Endodermal cell (in vitro differentiated cells): ENCODE data around the gene MMP21. TPM values are rescaled to one million over a fixed set of nuclear protein-coding genes. Genes with fewer than 3 reads are reported as not detected.

Experiments
- DNase-seq: peaks from one replicate; pipeline ENCODE4 v3.0.0-alpha.2; 2017
- H3K27ac ChIP-seq: 2 replicates; pipeline ENCODE4 v1.5.1; 2013; ENCODE audit warnings: mild to moderate bottlenecking, low read depth, low read length, moderate library complexity
- H3K27me3 ChIP-seq: 2 replicates; pipeline ENCODE4 v1.6.1; 2013; ENCODE audit warnings: mild to moderate bottlenecking, low read length, moderate library complexity; ENCODE audit not compliant: insufficient read depth, control insufficient read depth, poor library complexity, severe bottlenecking
- H3K36me3 ChIP-seq: 2 replicates; pipeline ENCODE4 v1.7.0; 2013; ENCODE audit warnings: mild to moderate bottlenecking, low read length, moderate library complexity; ENCODE audit not compliant: control insufficient read depth, insufficient read depth
- H3K4me1 ChIP-seq: one replicate; pipeline ENCODE4 v1.7.0; 2013; ENCODE audit warnings: low read length; ENCODE audit not compliant: control insufficient read depth, insufficient read depth
- H3K4me3 ChIP-seq: 2 replicates; pipeline ENCODE4 v1.5.1; 2013; ENCODE audit warnings: mild to moderate bottlenecking, low read length, moderate library complexity
- H3K9ac ChIP-seq: 2 replicates; pipeline ENCODE4 v1.6.1; 2013; ENCODE audit warnings: mild to moderate bottlenecking, low read length, moderate library complexity; ENCODE audit not compliant: poor library complexity, severe bottlenecking; ENCODE audit errors: extremely low read depth
- H3K9me3 ChIP-seq: 2 replicates; pipeline ENCODE4 v1.6.1; 2013; ENCODE audit warnings: mild to moderate bottlenecking, low read length, moderate library complexity; ENCODE audit not compliant: control insufficient read depth
- H3K27ac Mint-ChIP-seq: 2 replicates; pipeline ENCODE4 v1.8.0; 2020; ENCODE audit warnings: mixed read lengths
- H3K27me3 Mint-ChIP-seq: 2 replicates; pipeline ENCODE4 v1.8.0; 2021; ENCODE audit warnings: mild to moderate bottlenecking, mixed read lengths; ENCODE audit not compliant: insufficient read depth
- H3K36me3 Mint-ChIP-seq: 2 replicates; pipeline ENCODE4 v1.8.0; 2020; ENCODE audit warnings: low read depth, mixed read lengths
- H3K4me1 Mint-ChIP-seq: 2 replicates; pipeline ENCODE4 v1.8.0; 2020; ENCODE audit warnings: mixed read lengths
- H3K4me3 Mint-ChIP-seq: 2 replicates; pipeline ENCODE4 v1.8.0; 2020; ENCODE audit warnings: mild to moderate bottlenecking, moderate library complexity, mixed read lengths
- H3K9me3 Mint-ChIP-seq: 2 replicates; pipeline ENCODE4 v1.8.0; 2020; ENCODE audit warnings: mild to moderate bottlenecking, mixed read lengths
- WGBS, 2 experiments: methylation state at CpG; one replicate each; pipeline versions ENCODE4 v1.1.5 to v1.1.7; 2013; ENCODE audit warnings: missing lambda C conversion rate in 2 of 2, mixed read lengths in 1 of 2; ENCODE audit not compliant: insufficient coverage in 1 of 2, insufficient read length in 1 of 2; 5-methylcytosine and 5-hydroxymethylcytosine counted together
- total RNA-seq, 2 donors: library from RNA; stranded (reverse); fragmentation: NEBNext Ultra II Directional in 1 of 2; extraction: Animal tissue kit (Norgen Biotek cat#: 25700) in 1 of 2; gene quantifications; 2 replicates in 1 of 2; 3 replicates in 1 of 2; pipeline ENCODE4 v1.2.1, GENCODE V29; 2021
- TF ChIP-seq, protein P1 (sequence below): fragments of 200-600 bp; sonication (generic); conservative IDR thresholded peaks from 2 replicates; pipeline ENCODE4 v1.5.0; 2021; ENCODE audit warnings: antibody characterized with exemption, mild to moderate bottlenecking

MMP21 gene
- total RNA-seq, 2 donors from 2014 or later = not detected

DNA sequence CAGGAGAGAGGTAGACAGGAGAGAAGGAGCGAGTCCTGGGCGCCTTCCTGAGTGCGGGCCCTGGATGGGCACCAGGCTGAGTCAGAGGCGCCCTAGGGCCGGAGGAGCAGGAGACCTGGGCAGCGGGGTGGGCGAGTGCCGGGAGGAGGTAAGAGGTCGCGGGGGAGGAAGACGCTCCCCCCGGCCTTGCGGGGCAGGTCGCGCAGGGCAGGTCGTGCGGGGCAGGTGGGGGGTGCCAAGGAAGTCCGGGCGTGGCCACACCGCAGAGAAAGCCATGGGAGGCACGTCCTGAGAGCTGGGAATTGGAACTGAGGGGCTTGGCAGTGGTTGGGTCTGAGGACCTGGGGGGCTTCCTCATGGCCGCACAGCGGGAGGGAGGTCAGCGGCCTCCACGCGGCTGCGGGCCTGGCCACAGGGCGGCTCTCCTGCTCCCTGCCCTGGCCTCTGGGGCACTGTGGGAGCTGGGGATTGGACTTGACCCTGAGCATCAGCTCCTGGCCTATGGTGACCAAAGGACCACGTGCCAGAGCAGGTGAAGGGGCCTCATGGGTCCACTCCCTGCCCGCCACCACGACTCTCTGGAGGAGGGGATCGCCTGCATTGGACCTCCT, 935 bp downstream of the MMP21 start:
- no peak overlapping the region for H3K27ac ChIP-seq
- H3K27ac Mint-ChIP-seq = no peak overlapping the region
- TF ChIP-seq, protein P1, sequence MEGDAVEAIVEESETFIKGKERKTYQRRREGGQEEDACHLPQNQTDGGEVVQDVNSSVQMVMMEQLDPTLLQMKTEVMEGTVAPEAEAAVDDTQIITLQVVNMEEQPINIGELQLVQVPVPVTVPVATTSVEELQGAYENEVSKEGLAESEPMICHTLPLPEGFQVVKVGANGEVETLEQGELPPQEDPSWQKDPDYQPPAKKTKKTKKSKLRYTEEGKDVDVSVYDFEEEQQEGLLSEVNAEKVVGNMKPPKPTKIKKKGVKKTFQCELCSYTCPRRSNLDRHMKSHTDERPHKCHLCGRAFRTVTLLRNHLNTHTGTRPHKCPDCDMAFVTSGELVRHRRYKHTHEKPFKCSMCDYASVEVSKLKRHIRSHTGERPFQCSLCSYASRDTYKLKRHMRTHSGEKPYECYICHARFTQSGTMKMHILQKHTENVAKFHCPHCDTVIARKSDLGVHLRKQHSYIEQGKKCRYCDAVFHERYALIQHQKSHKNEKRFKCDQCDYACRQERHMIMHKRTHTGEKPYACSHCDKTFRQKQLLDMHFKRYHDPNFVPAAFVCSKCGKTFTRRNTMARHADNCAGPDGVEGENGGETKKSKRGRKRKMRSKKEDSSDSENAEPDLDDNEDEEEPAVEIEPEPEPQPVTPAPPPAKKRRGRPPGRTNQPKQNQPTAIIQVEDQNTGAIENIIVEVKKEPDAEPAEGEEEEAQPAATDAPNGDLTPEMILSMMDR = no peak
- H3K4me1 ChIP-seq = no peaks in the 10 kb centered on the region
- no peak for DNase-seq
- peaks cover under 1% of the 10 kb centered on the region for H3K9me3 ChIP-seq
- H3K36me3 Mint-ChIP-seq = no peaks in the 10 kb centered on the region
- no peaks in the 10 kb centered on the region for H3K4me1 Mint-ChIP-seq
- H3K4me3 Mint-ChIP-seq = no peak overlapping the region
- H3K36me3 ChIP-seq = no peaks in the 10 kb centered on the region
- peaks cover 6% of the 10 kb centered on the region for H3K9me3 Mint-ChIP-seq
- H3K9ac ChIP-seq = no peak overlapping the region
- no peak overlapping the region for H3K4me3 ChIP-seq
- H3K27me3 ChIP-seq = no peaks in the 10 kb centered on the region
- H3K27me3 Mint-ChIP-seq = peaks cover 3% of the 10 kb centered on the region
- WGBS, 2 experiments = 95 to 96% methylated on average over 24 to 32 of the region's 32 CpGs

DNA sequence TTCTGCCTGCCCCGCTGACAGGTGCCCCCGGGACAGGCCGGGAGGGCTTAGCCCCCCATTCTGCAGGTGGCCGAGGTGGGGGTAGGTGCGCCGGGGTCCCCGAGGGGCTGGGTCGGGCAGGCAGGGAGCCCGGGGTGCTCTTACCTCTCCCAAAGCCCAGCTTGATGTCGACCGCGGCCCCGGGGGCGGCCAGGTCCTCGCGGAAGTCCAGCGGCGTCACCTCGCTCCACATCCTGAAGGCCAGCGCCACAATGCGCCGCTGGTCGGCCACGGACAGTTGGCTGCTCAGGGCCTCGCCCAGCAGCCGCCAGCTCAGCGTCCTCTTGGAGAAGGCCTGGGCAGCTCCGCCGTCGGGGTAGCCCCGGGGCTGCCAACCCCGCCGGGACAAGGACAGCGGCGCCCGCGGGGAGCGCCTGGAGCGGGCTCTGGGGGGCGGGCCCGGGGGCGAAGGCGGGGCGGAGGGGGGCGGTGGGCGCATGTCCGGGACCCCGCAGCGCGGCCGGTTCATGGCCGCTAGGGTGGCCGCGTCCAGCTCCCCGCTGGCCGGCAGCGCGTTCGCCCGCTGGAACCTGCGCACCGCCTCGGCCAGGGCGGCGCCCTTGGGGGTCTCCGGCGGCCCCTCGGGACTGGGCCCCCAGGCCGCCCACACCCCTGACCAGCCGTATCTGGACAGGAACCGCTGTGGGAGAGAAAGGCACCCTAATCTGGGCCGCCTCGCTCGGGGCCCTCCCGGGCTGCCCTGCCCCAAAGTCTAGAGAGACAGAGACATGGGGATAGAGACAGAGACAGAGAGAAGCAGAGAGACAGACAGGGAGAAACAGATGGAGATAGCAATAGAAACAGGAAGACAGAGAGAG, 1.7 kb downstream of the MMP21 start:
- H3K27me3 Mint-ChIP-seq = no peaks in the 10 kb centered on the region
- H3K4me3 Mint-ChIP-seq = no peak overlapping the region
- H3K9me3 Mint-ChIP-seq = peaks cover under 1% of the 10 kb centered on the region
- TF ChIP-seq, protein P1 = no peak
- no peaks in the 10 kb centered on the region for H3K4me1 Mint-ChIP-seq
- Histone ChIP-seq H3K4me3 (no peak overlapping the region), H3K27me3 (no peaks in the 10 kb centered on the region), H3K27ac (no peak overlapping the region), H3K9ac (no peak overlapping the region), H3K36me3 (no peaks in the 10 kb centered on the region), H3K9me3 (no peaks in the 10 kb centered on the region), H3K4me1 (no peaks in the 10 kb centered on the region)
- H3K27ac Mint-ChIP-seq = no peak overlapping the region
- peak; percentile 38 for DNase-seq
- 94 to 95% methylated on average over 25 to 75 of the region's 75 CpGs for WGBS, 2 experiments
- H3K36me3 Mint-ChIP-seq = no peaks in the 10 kb centered on the region

DNA sequence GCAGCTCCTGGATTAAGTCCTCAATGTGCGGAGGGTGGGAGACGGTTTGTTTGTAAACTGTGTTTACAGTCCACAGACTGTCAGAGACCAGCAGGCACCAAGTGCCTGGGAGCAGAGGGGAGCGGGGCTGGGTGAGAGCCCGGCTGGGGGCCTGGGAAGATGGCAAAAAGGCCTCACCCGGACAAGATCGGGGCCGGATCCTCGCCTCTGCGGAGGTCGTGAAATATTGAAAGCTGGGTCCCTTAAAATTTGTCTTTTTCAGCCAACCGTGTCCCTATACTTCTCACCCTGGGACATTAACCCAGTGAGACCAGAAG, 2.8 kb downstream of the MMP21 start:
- WGBS, 2 experiments = 94 to 100% methylated on average over 3 to 11 of the region's 11 CpGs
- DNase-seq = no peak
- Histone ChIP-seq H3K9ac (no peak overlapping the region), H3K27me3 (no peaks in the 10 kb centered on the region), H3K9me3 (no peaks in the 10 kb centered on the region), H3K4me1 (no peaks in the 10 kb centered on the region), H3K27ac (no peak overlapping the region), H3K4me3 (no peak overlapping the region), H3K36me3 (no peaks in the 10 kb centered on the region)
- H3K36me3 Mint-ChIP-seq = no peaks in the 10 kb centered on the region
- no peaks in the 10 kb centered on the region for H3K4me1 Mint-ChIP-seq
- no peaks in the 10 kb centered on the region for H3K27me3 Mint-ChIP-seq
- TF ChIP-seq, protein P1 = no peak
- H3K27ac Mint-ChIP-seq = no peak overlapping the region
- no peaks in the 10 kb centered on the region for H3K9me3 Mint-ChIP-seq
- no peak overlapping the region for H3K4me3 Mint-ChIP-seq
